ENCODE measurements around the gene PLXND1.

PLXND1 gene

GRCh38 chr3:129563850-129564535 lies 42.5 kb downstream of the PLXND1 start:
- no peak for DNase-seq (ENCODE audit: low read depth in 2 of 2)

GRCh38 chr3:129563332-129563731 lies 43.1 kb downstream of the PLXND1 start:
- no peak for DNase-seq (ENCODE audit: low read depth in 2 of 2)

GRCh38 chr3:129562803-129563202 lies 43.7 kb downstream of the PLXND1 start:
- no peak for DNase-seq (ENCODE audit: low read depth in 2 of 2)

DNA sequence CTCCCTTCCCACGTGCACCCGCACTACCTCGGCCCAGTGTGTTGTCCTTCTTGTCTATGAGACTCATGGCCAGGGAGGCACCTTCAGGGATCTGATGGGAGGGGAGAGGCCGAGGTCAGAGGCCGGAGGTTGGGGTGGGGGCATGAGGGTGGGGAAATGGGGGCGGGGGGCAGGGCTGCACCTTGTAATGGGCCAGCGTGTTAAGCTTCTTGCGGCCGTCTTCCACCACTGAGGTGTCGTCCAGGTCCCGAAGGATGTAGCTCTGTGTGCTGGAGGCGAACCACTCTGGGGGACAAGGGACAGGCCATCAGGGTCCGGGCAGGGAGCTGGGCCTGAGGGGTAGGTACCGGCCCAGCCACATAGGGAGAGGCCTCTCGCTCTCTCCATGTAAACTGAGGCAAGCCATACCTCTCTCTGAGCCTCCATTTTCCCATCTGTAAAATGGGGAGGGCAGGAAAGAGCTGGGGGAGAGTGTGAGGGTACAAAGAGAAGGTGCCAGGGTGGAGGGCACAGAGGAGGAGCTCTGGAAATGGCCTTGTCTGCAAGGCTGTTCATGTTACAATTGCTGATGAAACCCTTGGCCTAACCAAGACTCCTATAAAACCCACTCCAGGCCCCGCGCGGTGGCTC lies 44.7 kb downstream of the PLXND1 start:
- no peak for DNase-seq (ENCODE audit: low read depth in 2 of 2)

GRCh38 chr3:129560911-129561594 lies 45.4 kb downstream of the PLXND1 start:
- no peak for DNase-seq (ENCODE audit: low read depth in 2 of 2)

- no peak for DNase-seq (ENCODE audit: low read depth in 2 of 2)
These were observed 46.1 kb downstream of the PLXND1 start for GRCh38 chr3:129560269-129560787.

- DNase-seq (ENCODE audit: low read depth in 2 of 2) = no peak
These were observed 46.9 kb downstream of the PLXND1 start for GRCh38 chr3:129559565-129560079.

DNA sequence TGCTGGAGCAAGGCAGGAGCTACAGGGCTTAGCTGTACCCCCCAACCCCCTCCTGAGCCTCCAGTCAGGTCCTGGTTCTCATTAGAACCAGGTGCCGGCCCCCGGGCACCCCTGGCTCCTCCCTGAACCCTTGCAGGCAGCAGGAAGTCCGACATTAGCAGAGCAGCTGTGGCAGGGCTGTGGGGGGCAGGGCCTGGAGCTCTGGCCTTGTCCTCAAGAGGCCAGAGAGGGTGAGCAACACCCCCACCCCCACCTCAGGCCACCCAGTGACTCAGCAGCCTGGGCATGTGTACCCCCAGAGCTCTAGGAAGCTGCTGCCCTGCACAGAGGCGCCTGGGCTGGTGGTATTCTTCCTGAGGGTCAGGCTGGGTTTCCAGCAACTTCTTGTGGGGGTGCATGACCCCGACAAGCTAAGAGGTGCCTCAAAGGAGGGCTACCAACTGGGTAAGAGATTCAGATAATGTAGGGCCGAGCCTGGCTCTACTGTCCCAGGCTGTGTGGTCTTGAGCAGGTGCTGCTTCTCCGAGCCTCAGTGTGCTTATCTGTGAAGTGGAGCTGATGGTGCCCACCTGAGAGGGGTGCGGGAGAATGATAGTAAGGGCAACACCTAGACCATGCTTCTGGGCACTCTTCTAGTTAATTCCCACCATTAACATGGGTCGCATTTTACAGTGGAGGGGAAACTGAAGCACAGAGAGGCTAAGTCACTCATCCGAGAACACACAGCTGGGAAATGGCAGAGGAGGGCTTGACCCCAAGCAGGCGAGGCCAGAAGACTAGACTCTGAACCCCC lies 47.5 kb downstream of the PLXND1 start:
- no peak for DNase-seq (ENCODE audit: low read depth in 2 of 2)

DNA sequence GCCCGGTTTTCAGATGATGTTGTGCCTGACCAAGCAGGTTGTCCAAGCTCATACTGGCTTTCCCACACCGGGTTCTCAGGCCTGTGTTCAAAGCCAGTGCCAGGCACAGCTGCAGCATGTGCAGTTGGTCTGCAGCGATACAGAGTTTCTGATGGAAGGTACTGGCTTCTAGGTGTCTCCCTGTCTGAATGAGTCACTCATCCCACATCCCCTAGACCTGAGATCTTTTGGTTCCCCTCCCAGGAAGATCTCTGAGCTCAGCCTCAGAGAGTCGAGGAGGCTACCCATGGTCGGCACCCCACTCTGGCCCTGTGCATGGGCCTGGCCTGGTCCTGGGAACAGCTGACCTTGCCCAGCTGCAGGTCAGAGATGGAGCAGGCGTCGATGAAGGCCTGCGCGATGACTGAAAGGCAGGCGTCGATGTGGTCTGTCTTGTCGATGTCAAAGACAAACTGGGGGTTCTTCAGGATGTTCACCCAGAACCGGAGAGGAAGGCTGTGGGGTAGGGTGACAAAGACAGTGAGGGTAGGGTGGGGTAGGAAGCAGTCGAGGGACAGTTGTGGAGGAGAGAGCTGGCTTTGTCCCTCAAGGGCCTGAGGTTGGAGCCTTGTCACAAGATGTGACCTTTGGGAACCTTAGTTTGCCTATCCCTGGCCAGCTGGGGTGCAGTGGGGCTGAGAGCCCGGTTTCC lies 48.2 kb downstream of the PLXND1 start:
- DNase-seq (ENCODE audit: low read depth in 2 of 2) = no peak

GRCh38 chr3:129557548-129557894 lies 49.0 kb downstream of the PLXND1 start:
- DNase-seq (ENCODE audit: low read depth in 2 of 2) = no peak

GRCh38 chr3:129556890-129557547 lies 49.5 kb downstream of the PLXND1 start:
- DNase-seq (ENCODE audit: low read depth in 2 of 2) = no peak

DNA sequence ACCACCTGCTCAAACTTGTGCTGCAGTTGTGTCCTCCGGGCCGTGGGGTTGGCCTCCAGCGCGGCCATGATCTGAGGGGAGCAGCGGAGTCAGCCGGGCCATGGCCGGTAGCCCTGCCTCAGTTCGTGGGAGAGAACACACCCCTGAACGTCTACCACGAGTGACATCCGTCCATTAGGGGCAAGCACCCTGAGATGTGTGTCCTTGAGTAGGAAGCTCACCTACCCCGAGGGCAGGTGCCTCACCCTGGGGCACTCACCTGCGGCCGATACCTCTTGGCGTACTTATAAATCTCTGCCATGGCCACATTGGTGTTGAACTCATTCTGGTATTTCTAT lies 50.1 kb downstream of the PLXND1 start:
- DNase-seq (ENCODE audit: low read depth in 2 of 2) = no peak

DNA sequence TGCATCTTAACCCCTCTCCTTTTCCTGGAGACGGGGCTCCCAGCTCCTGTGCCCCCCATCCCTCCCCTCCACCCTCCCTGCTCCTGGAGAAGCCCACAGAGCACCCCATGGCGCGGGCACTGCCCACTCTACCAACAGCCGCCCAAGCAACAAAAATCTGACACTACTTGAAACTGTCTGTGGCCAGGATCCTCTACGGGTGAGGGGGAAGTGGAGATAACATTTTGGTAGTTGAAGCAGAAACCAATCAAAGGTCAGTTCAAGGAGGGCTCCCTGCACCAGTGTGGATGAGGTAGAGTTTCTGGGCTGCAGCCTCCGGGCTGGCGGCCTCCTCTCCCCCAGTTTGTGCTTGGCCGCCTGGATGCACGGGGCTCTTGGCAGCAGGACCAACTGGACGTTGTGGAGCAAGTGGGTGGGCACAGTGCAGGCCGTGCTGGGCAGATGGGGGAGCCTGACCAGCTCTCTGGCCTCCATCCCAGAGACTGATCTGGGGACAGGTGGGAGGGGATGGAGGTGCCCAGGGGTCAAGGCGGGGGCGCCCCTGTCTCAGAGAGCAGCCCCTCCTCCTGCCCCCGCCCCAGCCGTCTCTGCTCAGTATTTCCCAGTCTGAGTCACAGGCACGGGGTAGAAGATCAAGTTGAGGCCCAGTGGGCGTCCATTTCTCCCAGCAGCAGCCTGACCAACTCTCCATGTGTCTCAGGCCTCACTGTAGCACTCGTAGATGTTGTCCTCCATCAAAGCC lies 50.7 kb downstream of the PLXND1 start:
- DNase-seq (ENCODE audit: low read depth in 2 of 2) = no peak

GRCh38 chr3:129555153-129555550 lies 51.3 kb downstream of the PLXND1 start:
- no peak for DNase-seq (ENCODE audit: low read depth in 2 of 2)

GRCh38 chr3:129554356-129555152 lies 51.9 kb downstream of the PLXND1 start:
- DNase-seq (ENCODE audit: low read depth in 2 of 2) = no peak

GRCh38 chr3:129553719-129554118 lies 52.8 kb downstream of the PLXND1 start:
- no peak for DNase-seq (ENCODE audit: low read depth in 2 of 2)

- no peak for DNase-seq (ENCODE audit: low read depth in 2 of 2)
These were observed 53.3 kb downstream of the PLXND1 start for GRCh38 chr3:129553171-129553570.

- DNase-seq (ENCODE audit: low read depth in 2 of 2) = no peak
These were observed 54.0 kb downstream of the PLXND1 start for GRCh38 chr3:129552287-129553050.

GRCh38 chr3:129549805-129550204 lies 56.7 kb downstream of the PLXND1 start:
- DNase-seq (ENCODE audit: low read depth in 2 of 2) = no peak
